GM20000 (cell line): ENCODE data around the gene BMP2K.

ENCODE experiments used
- DNase-seq: peaks from one replicate; pipeline ENCODE4 v3.0.0; 2012; ENCODE audit warnings: low spot score
- CTCF ChIP-seq: IDR thresholded peaks from 2 replicates; pipeline ENCODE4 v1.5.1; 2012; ENCODE audit warnings: mild to moderate bottlenecking, control low read depth; ENCODE audit errors: extremely low read depth, missing control alignments

Gene BMP2K

GRCh38 chr4:78764498-78764961, 11.6 kb upstream of the BMP2K start:
- no peak for DNase-seq
- TF ChIP-seq CTCF = no peak

- no peak for DNase-seq
- TF ChIP-seq CTCF = no peak
Measured at GRCh38 chr4:78765432-78766006, 10.6 kb upstream of the BMP2K start.

GRCh38 chr4:78766026-78766425, 10.1 kb upstream of the BMP2K start:
- DNase-seq = no peak
- TF ChIP-seq CTCF = no peak

- no peak for TF ChIP-seq CTCF
- peak; percentile 42 for DNase-seq
Measured at GRCh38 chr4:78766650-78767049, 9.5 kb upstream of the BMP2K start.

- peak; percentile 20 for DNase-seq
Measured at GRCh38 chr4:78767350-78767749, 8.8 kb upstream of the BMP2K start.

GRCh38 chr4:78768452-78769180, 7.5 kb upstream of the BMP2K start:
- no peak for DNase-seq
- TF ChIP-seq CTCF = no peak

More at GRCh38 chr4:78767350-78767749, 8.8 kb upstream of the BMP2K start:
- TF ChIP-seq CTCF = no peak

GRCh38 chr4:78770091-78770642, 6.0 kb upstream of the BMP2K start:
- DNase-seq = no peak
- TF ChIP-seq CTCF = no peak
